ENCODE data around the gene HLA-DRB1.

GRCh38 chr6:32568561-32568960 lies 21.1 kb downstream of the HLA-DRB1 start:
- TF ChIP-seq CTCF (conservative IDR thresholded peaks at IDR 0.05; ENCODE audit: low read length) (no peak), EZH2phosphoT487 (IDR thresholded peaks at IDR 0.05; ENCODE audit: borderline replicate concordance, low read depth, low read length) (no peak)
